K562 (cell line): ENCODE results near the gene CLEC6A. TPM values are rescaled to one million over a fixed set of nuclear protein-coding genes. Genes with fewer than 3 reads are reported as not detected.

Source experiments
- ATAC-seq: fragments of 200-7000 bp; cut with Tn5 transposase; 3 replicates; pipeline ENCODE4 v1.9.1; 2020; ENCODE audit warnings: moderate library complexity
- BruUV-seq: library from RNA; stranded (reverse); fragments of 400-500 nt; replicated peaks from 2 replicates; lab custom pipeline; 2021; lab: Mats Ljungman, UMichigan
- CTCF ChIA-PET: fragments of 300-600 bp; formaldehyde crosslinking; extraction: SDS; loops from one replicate; lab custom pipeline; 2021; ENCODE audit warnings: low intra/inter-chr PET ratio; lab: Yijun Ruan, JAX
- POLR2A ChIA-PET: fragments of 300-600, 350-650 bp; sonication (Branson Sonifier 250); formaldehyde crosslinking; extraction: SDS; loops from one replicate; lab custom pipeline; 2021; ENCODE audit warnings: antibody characterized with exemption, inconsistent platforms; lab: Yijun Ruan, JAX
- DNase-seq, 4 experiments: peaks; one replicate each; pipeline versions ENCODE4 v3.0.0 to v3.0.0-alpha.2; 2011 to 2018; ENCODE audit warnings: low spot score in 3 of 4, mixed read lengths in 3 of 4; ENCODE audit errors: extremely low read depth in 1 of 4
- FAIRE-seq: peaks from 2 replicates; lab custom pipeline; 2011; peaks lifted over from hg19 to GRCh38; lab: Jason Lieb, UNC
- H2AFZ ChIP-seq: 2 replicates; pipeline ENCODE4 v1.6.0; 2011; ENCODE audit warnings: low read depth, low read length, control low read depth, inconsistent platforms
- H3K27ac ChIP-seq: fragments of 200-600 bp; 3 replicates; pipeline ENCODE4 v1.8.0; 2011; ENCODE audit warnings: low read depth, mild to moderate bottlenecking, control low read depth, inconsistent platforms, low read length, moderate library complexity, mixed read lengths; ENCODE audit errors: extremely low read depth
- H3K27me3 ChIP-seq, 2 experiments: fragments of 300-600 bp in 1 of 2; 2 replicates in 1 of 2; 3 replicates in 1 of 2; pipeline versions ENCODE4 v1.6.0 to v1.8.0; 2011; ENCODE audit warnings: inconsistent platforms in 2 of 2, low read length in 2 of 2, mild to moderate bottlenecking in 1 of 2, mixed read lengths in 1 of 2, moderate library complexity in 1 of 2; ENCODE audit not compliant: control insufficient read depth in 2 of 2, insufficient read depth in 2 of 2
- H3K36me3 ChIP-seq: fragments of 300-600 bp; 3 replicates; pipeline ENCODE4 v1.8.0; 2011; ENCODE audit warnings: mild to moderate bottlenecking, low read length, inconsistent platforms; ENCODE audit not compliant: control insufficient read depth, insufficient read depth
- H3K4me1 ChIP-seq, 2 experiments: fragments of 200-600 bp in 1 of 2; replicated peaks in 1 of 2; 2 replicates in 1 of 2; 3 replicates in 1 of 2; pipeline versions ENCODE4 v1.5.1 to v1.8.0; 2011; ENCODE audit warnings: inconsistent platforms in 2 of 2, low read length in 2 of 2, mild to moderate bottlenecking in 1 of 2, mixed read lengths in 1 of 2, moderate library complexity in 1 of 2; ENCODE audit not compliant: control insufficient read depth in 2 of 2, insufficient read depth in 2 of 2
- H3K4me2 ChIP-seq: 2 replicates; pipeline ENCODE4 v1.6.1; 2011; ENCODE audit warnings: low read length, control low read depth, inconsistent platforms, mixed read lengths; ENCODE audit not compliant: insufficient read depth
- H3K4me3 ChIP-seq: fragments of 200-600 bp; sonication (generic), shearing (Covaris generic); 2 replicates; pipeline ENCODE4 v1.5.1; 2016; ENCODE audit warnings: control low read depth, inconsistent platforms
- H3K79me2 ChIP-seq: fragments of 200-600 bp; 3 replicates; pipeline ENCODE4 v1.8.0; 2011; ENCODE audit warnings: low read length, inconsistent platforms; ENCODE audit not compliant: control insufficient read depth, insufficient read depth
- H3K9ac ChIP-seq, 2 experiments: 2 replicates each; pipeline versions ENCODE4 v1.6.0 to v1.6.1; 2011; ENCODE audit warnings: low read depth in 2 of 2, low read length in 2 of 2, control low read depth in 1 of 2, inconsistent platforms in 1 of 2, mild to moderate bottlenecking in 1 of 2, mixed read lengths in 1 of 2; ENCODE audit not compliant: insufficient read depth in 1 of 2
- H3K9me1 ChIP-seq: one replicate; pipeline ENCODE4 v1.6.0; 2011; ENCODE audit warnings: inconsistent platforms, mild to moderate bottlenecking, low read length, moderate library complexity; ENCODE audit not compliant: control insufficient read depth, insufficient read depth
- H3K9me3 ChIP-seq: replicated peaks from 2 replicates; pipeline ENCODE4 v1.5.1; 2011; ENCODE audit warnings: low read depth, low read length, inconsistent platforms; ENCODE audit not compliant: control insufficient read depth, insufficient read depth
- H4K20me1 ChIP-seq: replicated peaks from 2 replicates; pipeline ENCODE4 v1.6.1; 2011; ENCODE audit warnings: low read length, inconsistent platforms, mixed read lengths; ENCODE audit not compliant: control insufficient read depth, insufficient read depth
- BMI1 ChIP-seq: fragments of 150-350 bp; IDR thresholded peaks from 2 replicates; pipeline ENCODE4 v1.6.1; 2014; ENCODE audit warnings: low read length
- CBX8 ChIP-seq: fragments of 200-600 bp; sonication (generic); IDR thresholded peaks from 2 replicates; pipeline ENCODE4 v1.6.1; 2012; ENCODE audit warnings: borderline replicate concordance, mixed run types, low read depth, mild to moderate bottlenecking, moderate library complexity, mixed read lengths, low read length, control low read depth, inconsistent platforms; ENCODE audit not compliant: poor library complexity, severe bottlenecking; ENCODE audit errors: extremely low read depth
- HCFC1 ChIP-seq: IDR thresholded peaks from 2 replicates; pipeline ENCODE4 v1.6.1; 2012; ENCODE audit warnings: low read depth, low read length, improper control_type of control experiment
- KLF16 ChIP-seq: IDR thresholded peaks from 2 replicates; pipeline ENCODE4 v1.6.1; 2016; ENCODE audit warnings: antibody characterized with exemption
- POLR2A ChIP-seq: fragments of 450-650 bp; conservative IDR thresholded peaks from 2 replicates; pipeline ENCODE4 v1.6.1; 2016
- XRCC5 ChIP-seq: fragments of 200-400 bp; formaldehyde crosslinking; IDR thresholded peaks from 2 replicates; pipeline ENCODE4 v1.6.1; 2017; ENCODE audit warnings: low read depth, mild to moderate bottlenecking, low read length
- ZBTB1 ChIP-seq: sonication (generic); formaldehyde crosslinking; IDR thresholded peaks from 2 replicates; pipeline ENCODE4 v1.8.1; 2023; ENCODE audit warnings: missing genetic modification reagents, low read depth, mild to moderate bottlenecking, borderline replicate concordance
- WGBS: fragments of 100-300 bp; shearing (Covaris generic); methylation state at CpG from one replicate; pipeline ENCODE4 v1.1.6; 2016; ENCODE audit warnings: low coverage, mixed read lengths; ENCODE audit not compliant: insufficient coverage; ENCODE audit errors: missing lambda C conversion rate; 5-methylcytosine and 5-hydroxymethylcytosine counted together
- in situ Hi-C: fragments of 300-500 bp; cut with MboI; formaldehyde crosslinking; loops from 4 replicates; pipeline ENCODE4 v1.15.0; 2018; ENCODE audit warnings: inconsistent platforms, mixed read lengths
- intact Hi-C: fragments of 100-400 bp; cut with micrococcal nuclease; formaldehyde crosslinking; loops from 2 replicates; pipeline ENCODE4 v1.14.2; 2022
- polyA plus RNA-seq, 8 experiments: library from polyadenylated mRNA; depleted of rRNA in 4 of 8; stranded (reverse) in 5 of 8; unstranded in 3 of 8; fragments of >200 nt; fragmentation: Nextera tagmentation in 2 of 8; fragmentation: Illumina TruSeq in 1 of 8; extraction: Ambion mirVana in 2 of 8; extraction: Trizol in 1 of 8; gene quantifications; 2 replicates each; pipeline versions ENCODE4 v1.2.1 to v1.2.3, GENCODE V29; 2011 to 2014; ENCODE audit warnings: inconsistent platforms in 1 of 8, missing spikeins in 1 of 8
- total RNA-seq, 7 experiments: library from RNA; depleted of rRNA in 6 of 7; stranded (reverse); fragments of >200 nt in 6 of 7; fragmentation: Illumina TruSeq in 2 of 7; extraction: Trizol in 2 of 7; gene quantifications; 2 replicates each; pipeline versions ENCODE4 v1.2.1 to v1.2.3, GENCODE V29; 2011 to 2021; ENCODE audit warnings: low replicate concordance in 1 of 7
- TF ChIP-seq, protein P1 (sequence below), 2 experiments: fragments of 450-650 bp; IDR thresholded peaks; 2 replicates each; pipeline ENCODE4 v1.6.1; 2016
- TF ChIP-seq, protein P2 (sequence below): fragments of 200-600 bp; sonication (generic); IDR thresholded peaks from one replicate; pipeline ENCODE4 v1.6.1; 2012; ENCODE audit warnings: mild to moderate bottlenecking, low read depth, low read length, inconsistent platforms

The CLEC6A gene
- total and polyA plus RNA-seq, 9 of the 15 experiments (the other 6 are each of a cell fraction or from before 2014, with no cell fraction given), result not detected

DNA sequence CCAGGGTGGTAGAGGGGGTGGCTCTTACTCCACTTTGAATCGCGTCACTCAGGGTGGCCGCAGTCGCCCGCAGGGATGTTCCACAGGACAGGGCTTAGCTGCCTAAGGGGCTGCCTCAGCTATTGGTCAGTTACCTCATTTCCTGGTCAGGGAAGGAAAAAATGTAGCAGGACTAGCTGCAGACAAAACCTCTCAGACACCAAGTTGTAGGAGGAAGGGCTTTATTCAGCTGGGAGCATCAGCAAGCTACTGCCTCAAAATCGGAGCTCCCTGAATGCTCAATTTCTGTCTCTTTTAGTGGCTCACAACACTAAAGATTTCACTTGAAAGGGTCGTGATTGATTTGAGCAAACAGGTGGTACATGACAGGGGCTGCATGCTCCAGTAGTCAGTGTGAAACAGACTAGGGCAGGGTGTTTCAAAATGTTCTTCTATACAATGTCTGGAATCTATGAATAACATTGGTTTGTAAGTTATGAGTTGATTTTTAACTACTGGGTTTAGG lies 6.4 kb upstream of the CLEC6A start:
- Histone ChIP-seq H3K27me3 (no peaks in the 10 kb centered on the region), H3K4me3 (no peak overlapping the region), H3K9ac (no peak overlapping the region), H3K4me2 (no peak overlapping the region), H3K36me3 (no peaks in the 10 kb centered on the region), H3K27ac (no peak overlapping the region), H4K20me1 (no peaks in the 10 kb centered on the region), H3K9me1 (no peaks in the 10 kb centered on the region)
- in situ Hi-C loops (loop anchor here (10.0 kb wide), 1 partner anchor 55 kb away; no protein-coding TSS in a partner anchor), intact Hi-C loops (no loop called here)
- POLR2A ChIA-PET, result no interaction called here
- TF ChIP-seq HCFC1, result no peak
- TF ChIP-seq CBX8, result no peak
- no peak for TF ChIP-seq BMI1
- TF ChIP-seq, protein P1, sequence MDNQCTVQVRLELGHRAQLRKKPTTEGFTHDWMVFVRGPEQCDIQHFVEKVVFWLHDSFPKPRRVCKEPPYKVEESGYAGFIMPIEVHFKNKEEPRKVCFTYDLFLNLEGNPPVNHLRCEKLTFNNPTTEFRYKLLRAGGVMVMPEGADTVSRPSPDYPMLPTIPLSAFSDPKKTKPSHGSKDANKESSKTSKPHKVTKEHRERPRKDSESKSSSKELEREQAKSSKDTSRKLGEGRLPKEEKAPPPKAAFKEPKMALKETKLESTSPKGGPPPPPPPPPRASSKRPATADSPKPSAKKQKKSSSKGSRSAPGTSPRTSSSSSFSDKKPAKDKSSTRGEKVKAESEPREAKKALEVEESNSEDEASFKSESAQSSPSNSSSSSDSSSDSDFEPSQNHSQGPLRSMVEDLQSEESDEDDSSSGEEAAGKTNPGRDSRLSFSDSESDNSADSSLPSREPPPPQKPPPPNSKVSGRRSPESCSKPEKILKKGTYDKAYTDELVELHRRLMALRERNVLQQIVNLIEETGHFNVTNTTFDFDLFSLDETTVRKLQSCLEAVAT (IDR thresholded peaks at IDR 0.05), result no peak
- no peak for TF ChIP-seq POLR2A
- TF ChIP-seq ZBTB1 (CRISPR knock-in tag), result no peak
- TF ChIP-seq, protein P2, sequence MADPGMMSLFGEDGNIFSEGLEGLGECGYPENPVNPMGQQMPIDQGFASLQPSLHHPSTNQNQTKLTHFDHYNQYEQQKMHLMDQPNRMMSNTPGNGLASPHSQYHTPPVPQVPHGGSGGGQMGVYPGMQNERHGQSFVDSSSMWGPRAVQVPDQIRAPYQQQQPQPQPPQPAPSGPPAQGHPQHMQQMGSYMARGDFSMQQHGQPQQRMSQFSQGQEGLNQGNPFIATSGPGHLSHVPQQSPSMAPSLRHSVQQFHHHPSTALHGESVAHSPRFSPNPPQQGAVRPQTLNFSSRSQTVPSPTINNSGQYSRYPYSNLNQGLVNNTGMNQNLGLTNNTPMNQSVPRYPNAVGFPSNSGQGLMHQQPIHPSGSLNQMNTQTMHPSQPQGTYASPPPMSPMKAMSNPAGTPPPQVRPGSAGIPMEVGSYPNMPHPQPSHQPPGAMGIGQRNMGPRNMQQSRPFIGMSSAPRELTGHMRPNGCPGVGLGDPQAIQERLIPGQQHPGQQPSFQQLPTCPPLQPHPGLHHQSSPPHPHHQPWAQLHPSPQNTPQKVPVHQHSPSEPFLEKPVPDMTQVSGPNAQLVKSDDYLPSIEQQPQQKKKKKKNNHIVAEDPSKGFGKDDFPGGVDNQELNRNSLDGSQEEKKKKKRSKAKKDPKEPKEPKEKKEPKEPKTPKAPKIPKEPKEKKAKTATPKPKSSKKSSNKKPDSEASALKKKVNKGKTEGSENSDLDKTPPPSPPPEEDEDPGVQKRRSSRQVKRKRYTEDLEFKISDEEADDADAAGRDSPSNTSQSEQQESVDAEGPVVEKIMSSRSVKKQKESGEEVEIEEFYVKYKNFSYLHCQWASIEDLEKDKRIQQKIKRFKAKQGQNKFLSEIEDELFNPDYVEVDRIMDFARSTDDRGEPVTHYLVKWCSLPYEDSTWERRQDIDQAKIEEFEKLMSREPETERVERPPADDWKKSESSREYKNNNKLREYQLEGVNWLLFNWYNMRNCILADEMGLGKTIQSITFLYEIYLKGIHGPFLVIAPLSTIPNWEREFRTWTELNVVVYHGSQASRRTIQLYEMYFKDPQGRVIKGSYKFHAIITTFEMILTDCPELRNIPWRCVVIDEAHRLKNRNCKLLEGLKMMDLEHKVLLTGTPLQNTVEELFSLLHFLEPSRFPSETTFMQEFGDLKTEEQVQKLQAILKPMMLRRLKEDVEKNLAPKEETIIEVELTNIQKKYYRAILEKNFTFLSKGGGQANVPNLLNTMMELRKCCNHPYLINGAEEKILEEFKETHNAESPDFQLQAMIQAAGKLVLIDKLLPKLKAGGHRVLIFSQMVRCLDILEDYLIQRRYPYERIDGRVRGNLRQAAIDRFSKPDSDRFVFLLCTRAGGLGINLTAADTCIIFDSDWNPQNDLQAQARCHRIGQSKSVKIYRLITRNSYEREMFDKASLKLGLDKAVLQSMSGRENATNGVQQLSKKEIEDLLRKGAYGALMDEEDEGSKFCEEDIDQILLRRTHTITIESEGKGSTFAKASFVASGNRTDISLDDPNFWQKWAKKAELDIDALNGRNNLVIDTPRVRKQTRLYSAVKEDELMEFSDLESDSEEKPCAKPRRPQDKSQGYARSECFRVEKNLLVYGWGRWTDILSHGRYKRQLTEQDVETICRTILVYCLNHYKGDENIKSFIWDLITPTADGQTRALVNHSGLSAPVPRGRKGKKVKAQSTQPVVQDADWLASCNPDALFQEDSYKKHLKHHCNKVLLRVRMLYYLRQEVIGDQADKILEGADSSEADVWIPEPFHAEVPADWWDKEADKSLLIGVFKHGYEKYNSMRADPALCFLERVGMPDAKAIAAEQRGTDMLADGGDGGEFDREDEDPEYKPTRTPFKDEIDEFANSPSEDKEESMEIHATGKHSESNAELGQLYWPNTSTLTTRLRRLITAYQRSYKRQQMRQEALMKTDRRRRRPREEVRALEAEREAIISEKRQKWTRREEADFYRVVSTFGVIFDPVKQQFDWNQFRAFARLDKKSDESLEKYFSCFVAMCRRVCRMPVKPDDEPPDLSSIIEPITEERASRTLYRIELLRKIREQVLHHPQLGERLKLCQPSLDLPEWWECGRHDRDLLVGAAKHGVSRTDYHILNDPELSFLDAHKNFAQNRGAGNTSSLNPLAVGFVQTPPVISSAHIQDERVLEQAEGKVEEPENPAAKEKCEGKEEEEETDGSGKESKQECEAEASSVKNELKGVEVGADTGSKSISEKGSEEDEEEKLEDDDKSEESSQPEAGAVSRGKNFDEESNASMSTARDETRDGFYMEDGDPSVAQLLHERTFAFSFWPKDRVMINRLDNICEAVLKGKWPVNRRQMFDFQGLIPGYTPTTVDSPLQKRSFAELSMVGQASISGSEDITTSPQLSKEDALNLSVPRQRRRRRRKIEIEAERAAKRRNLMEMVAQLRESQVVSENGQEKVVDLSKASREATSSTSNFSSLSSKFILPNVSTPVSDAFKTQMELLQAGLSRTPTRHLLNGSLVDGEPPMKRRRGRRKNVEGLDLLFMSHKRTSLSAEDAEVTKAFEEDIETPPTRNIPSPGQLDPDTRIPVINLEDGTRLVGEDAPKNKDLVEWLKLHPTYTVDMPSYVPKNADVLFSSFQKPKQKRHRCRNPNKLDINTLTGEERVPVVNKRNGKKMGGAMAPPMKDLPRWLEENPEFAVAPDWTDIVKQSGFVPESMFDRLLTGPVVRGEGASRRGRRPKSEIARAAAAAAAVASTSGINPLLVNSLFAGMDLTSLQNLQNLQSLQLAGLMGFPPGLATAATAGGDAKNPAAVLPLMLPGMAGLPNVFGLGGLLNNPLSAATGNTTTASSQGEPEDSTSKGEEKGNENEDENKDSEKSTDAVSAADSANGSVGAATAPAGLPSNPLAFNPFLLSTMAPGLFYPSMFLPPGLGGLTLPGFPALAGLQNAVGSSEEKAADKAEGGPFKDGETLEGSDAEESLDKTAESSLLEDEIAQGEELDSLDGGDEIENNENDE, result no peak
- TF ChIP-seq KLF16, result no peak
- no peak for TF ChIP-seq XRCC5
- TF ChIP-seq, all 486 proteins: peak for 0
- DNase-seq, result no peak
- ATAC-seq, result no peak
- FAIRE-seq, result no peak
- Histone ChIP-seq H3K79me2 (no peaks in the 10 kb centered on the region), H2AFZ (no peak overlapping the region), H3K4me1 (peaks cover 0 to 2% of the 10 kb centered on the region in 2 experiments; a peak in 1 of 5 replicates), H3K9me3 (no peaks in the 10 kb centered on the region)
- no TSS peak for BruUV-seq
- 40% methylated on average over 4 of the region's 7 CpGs for WGBS
- CTCF ChIA-PET, result no interaction called here
